ENCODE data around the gene DHX30.
"Not testable (repeated sequence)": the region's sequence is repeated elsewhere in the genome, so short reads cannot be mapped to it uniquely, and the experiment has no call there.

Gene DHX30

GRCh38 chr3:47802734-47803479 is at the start of gene DHX30:
Gene DHX30, plus strand, starts transcription at chr3:47803138. Its CDS starts 7,546 bp downstream, at chr3:47810684.
- no peaks in the 10 kb centered on the region for H3K9me3 ChIP-seq (ENCODE audit: control insufficient read depth, low read length)
- H3K9ac ChIP-seq (ENCODE audit: low read length), result peak within 1 kb of the TSS; percentile 82
- H3K4me3 ChIP-seq (ENCODE audit: low read length), result peak within 1 kb of the TSS; percentile 82
- H3K27me3 ChIP-seq (ENCODE audit: control insufficient read depth, insufficient read depth, low read length), result no peaks in the 10 kb centered on the region
- no peaks in the 10 kb centered on the region for H3K36me3 ChIP-seq (ENCODE audit: control insufficient read depth, insufficient read depth, low read length)
- peaks cover 7% of the 10 kb centered on the region for H3K4me1 ChIP-seq (ENCODE audit: control insufficient read depth, insufficient read depth, low read length)

- Histone ChIP-seq H3K36me3 (ENCODE audit: control insufficient read depth, insufficient read depth, low read length) (no peaks in the 10 kb centered on the region), H3K4me1 (ENCODE audit: control insufficient read depth, insufficient read depth, low read length) (no peaks in the 10 kb centered on the region), H3K9me3 (ENCODE audit: control insufficient read depth, low read length) (no peaks in the 10 kb centered on the region)
Observed at GRCh38 chr3:47758261-47759025, 44.5 kb upstream of the DHX30 start.

GRCh38 chr3:47760207-47760606 is 42.7 kb upstream of the DHX30 start:
- H3K4me3 ChIP-seq (ENCODE audit: low read length); H3K9ac ChIP-seq (ENCODE audit: low read length); H3K9me3 ChIP-seq (ENCODE audit: control insufficient read depth, low read length); H3K36me3 ChIP-seq (ENCODE audit: control insufficient read depth, insufficient read depth, low read length); H3K4me1 ChIP-seq (ENCODE audit: control insufficient read depth, insufficient read depth, low read length); H3K27me3 ChIP-seq (ENCODE audit: control insufficient read depth, insufficient read depth, low read length): not testable (repeated sequence)

More at GRCh38 chr3:47758261-47759025, 44.5 kb upstream of the DHX30 start:
- no peak overlapping the region for H3K9ac ChIP-seq (ENCODE audit: low read length)
- no peak overlapping the region for H3K4me3 ChIP-seq (ENCODE audit: low read length)
- no peaks in the 10 kb centered on the region for H3K27me3 ChIP-seq (ENCODE audit: control insufficient read depth, insufficient read depth, low read length)

- Histone ChIP-seq H3K27me3 (ENCODE audit: control insufficient read depth, insufficient read depth, low read length) (no peaks in the 10 kb centered on the region), H3K9me3 (ENCODE audit: control insufficient read depth, low read length) (no peaks in the 10 kb centered on the region), H3K4me1 (ENCODE audit: control insufficient read depth, insufficient read depth, low read length) (no peaks in the 10 kb centered on the region), H3K4me3 (ENCODE audit: low read length) (no peak overlapping the region), H3K9ac (ENCODE audit: low read length) (no peak overlapping the region), H3K36me3 (ENCODE audit: control insufficient read depth, insufficient read depth, low read length) (no peaks in the 10 kb centered on the region)
Observed at GRCh38 chr3:47761046-47761445, 41.9 kb upstream of the DHX30 start.

GRCh38 chr3:47762233-47762632 is 40.7 kb upstream of the DHX30 start:
- no peaks in the 10 kb centered on the region for H3K4me1 ChIP-seq (ENCODE audit: control insufficient read depth, insufficient read depth, low read length)
- H3K9me3 ChIP-seq (ENCODE audit: control insufficient read depth, low read length), result no peaks in the 10 kb centered on the region
- no peaks in the 10 kb centered on the region for H3K36me3 ChIP-seq (ENCODE audit: control insufficient read depth, insufficient read depth, low read length)
- no peak overlapping the region for H3K9ac ChIP-seq (ENCODE audit: low read length)
- no peak overlapping the region for H3K4me3 ChIP-seq (ENCODE audit: low read length)
- no peaks in the 10 kb centered on the region for H3K27me3 ChIP-seq (ENCODE audit: control insufficient read depth, insufficient read depth, low read length)

- no peak overlapping the region for H3K4me3 ChIP-seq (ENCODE audit: low read length)
- H3K9me3 ChIP-seq (ENCODE audit: control insufficient read depth, low read length), result no peaks in the 10 kb centered on the region
- no peaks in the 10 kb centered on the region for H3K36me3 ChIP-seq (ENCODE audit: control insufficient read depth, insufficient read depth, low read length)
- no peaks in the 10 kb centered on the region for H3K27me3 ChIP-seq (ENCODE audit: control insufficient read depth, insufficient read depth, low read length)
- no peaks in the 10 kb centered on the region for H3K4me1 ChIP-seq (ENCODE audit: control insufficient read depth, insufficient read depth, low read length)
- H3K9ac ChIP-seq (ENCODE audit: low read length), result no peak overlapping the region
Observed at GRCh38 chr3:47766186-47766585, 36.8 kb upstream of the DHX30 start.

GRCh38 chr3:47772047-47772446 is 30.9 kb upstream of the DHX30 start:
- no peaks in the 10 kb centered on the region for H3K9me3 ChIP-seq (ENCODE audit: control insufficient read depth, low read length)
- no peaks in the 10 kb centered on the region for H3K4me1 ChIP-seq (ENCODE audit: control insufficient read depth, insufficient read depth, low read length)
- H3K36me3 ChIP-seq (ENCODE audit: control insufficient read depth, insufficient read depth, low read length), result no peaks in the 10 kb centered on the region
- no peak overlapping the region for H3K9ac ChIP-seq (ENCODE audit: low read length)
- no peak overlapping the region for H3K4me3 ChIP-seq (ENCODE audit: low read length)
- H3K27me3 ChIP-seq (ENCODE audit: control insufficient read depth, insufficient read depth, low read length), result no peaks in the 10 kb centered on the region

GRCh38 chr3:47772788-47773187 is 30.1 kb upstream of the DHX30 start:
- H3K4me1 ChIP-seq (ENCODE audit: control insufficient read depth, insufficient read depth, low read length), result no peaks in the 10 kb centered on the region
- H3K9me3 ChIP-seq (ENCODE audit: control insufficient read depth, low read length), result no peaks in the 10 kb centered on the region
- H3K9ac ChIP-seq (ENCODE audit: low read length), result no peak overlapping the region
- H3K4me3 ChIP-seq (ENCODE audit: low read length), result no peak overlapping the region
- no peaks in the 10 kb centered on the region for H3K36me3 ChIP-seq (ENCODE audit: control insufficient read depth, insufficient read depth, low read length)
- H3K27me3 ChIP-seq (ENCODE audit: control insufficient read depth, insufficient read depth, low read length), result no peaks in the 10 kb centered on the region

- H3K9me3 ChIP-seq (ENCODE audit: control insufficient read depth, low read length), result no peaks in the 10 kb centered on the region
- H3K4me3 ChIP-seq (ENCODE audit: low read length), result no peak overlapping the region
- no peaks in the 10 kb centered on the region for H3K27me3 ChIP-seq (ENCODE audit: control insufficient read depth, insufficient read depth, low read length)
- no peaks in the 10 kb centered on the region for H3K36me3 ChIP-seq (ENCODE audit: control insufficient read depth, insufficient read depth, low read length)
- no peak overlapping the region for H3K9ac ChIP-seq (ENCODE audit: low read length)
- H3K4me1 ChIP-seq (ENCODE audit: control insufficient read depth, insufficient read depth, low read length), result peaks cover 7% of the 10 kb centered on the region
Observed at GRCh38 chr3:47778746-47779145, 24.2 kb upstream of the DHX30 start.

GRCh38 chr3:47780741-47781684 is 21.9 kb upstream of the DHX30 start:
- H3K9me3 ChIP-seq (ENCODE audit: control insufficient read depth, low read length), result no peaks in the 10 kb centered on the region
- no peaks in the 10 kb centered on the region for H3K27me3 ChIP-seq (ENCODE audit: control insufficient read depth, insufficient read depth, low read length)
- peak overlapping the region; percentile 69 for H3K9ac ChIP-seq (ENCODE audit: low read length)
- H3K4me3 ChIP-seq (ENCODE audit: low read length), result peak overlapping the region; percentile 94
- peaks cover 7% of the 10 kb centered on the region for H3K4me1 ChIP-seq (ENCODE audit: control insufficient read depth, insufficient read depth, low read length)
- no peaks in the 10 kb centered on the region for H3K36me3 ChIP-seq (ENCODE audit: control insufficient read depth, insufficient read depth, low read length)

GRCh38 chr3:47781685-47782445 is 21.1 kb upstream of the DHX30 start, which contains the start of gene SMARCC1:
Gene SMARCC1, minus strand, starts transcription at chr3:47781893. Its CDS starts 96 bp downstream, at chr3:47781797.
- peak within 1 kb of the TSS; percentile 94 for H3K4me3 ChIP-seq (ENCODE audit: low read length)
- H3K4me1 ChIP-seq (ENCODE audit: control insufficient read depth, insufficient read depth, low read length), result peaks cover 7% of the 10 kb centered on the region
- peak within 1 kb of the TSS; percentile 69 for H3K9ac ChIP-seq (ENCODE audit: low read length)
- no peaks in the 10 kb centered on the region for H3K9me3 ChIP-seq (ENCODE audit: control insufficient read depth, low read length)
- no peaks in the 10 kb centered on the region for H3K36me3 ChIP-seq (ENCODE audit: control insufficient read depth, insufficient read depth, low read length)
- H3K27me3 ChIP-seq (ENCODE audit: control insufficient read depth, insufficient read depth, low read length), result no peaks in the 10 kb centered on the region

Measured in mucosa of stomach (tissue), 1 donor.